ENCODE measurements around the gene HRH1. TPM values are rescaled to one million over a fixed set of nuclear protein-coding genes. Genes with fewer than 3 reads are reported as not detected.

The HRH1 gene
- total and polyA plus RNA-seq, 10 of the 15 experiments (the other 5 are each of a cell fraction or from before 2014, with no cell fraction given) = not detected

DNA sequence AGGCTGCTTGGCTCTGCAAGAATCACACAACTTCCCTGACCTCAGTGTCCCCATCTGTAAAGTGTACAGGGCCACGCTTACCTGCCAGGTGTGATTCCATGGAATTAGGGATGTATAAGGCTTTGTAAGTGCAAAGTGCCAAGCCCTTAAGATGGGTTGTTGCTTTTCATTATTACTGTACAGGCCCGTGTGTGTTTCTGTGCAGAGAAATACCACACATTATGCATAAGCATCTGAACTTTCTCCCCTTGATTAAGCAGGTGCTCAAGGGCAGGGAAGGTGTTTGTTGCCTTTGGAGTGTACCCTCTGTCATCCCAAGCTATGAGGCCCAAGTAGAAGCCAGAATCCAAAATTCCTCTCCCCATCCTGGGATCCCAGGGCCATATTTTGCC, 13.6 kb upstream of the HRH1 start:
- DNase-seq (ENCODE audit: low read depth, low spot score) (no peak), ATAC-seq (peak; percentile 55), FAIRE-seq (no peak)
- no peaks in the 10 kb centered on the region for H3K79me2 ChIP-seq (ENCODE audit: control insufficient read depth, insufficient read depth, low read length)
- H3K9me3 ChIP-seq (replicated peaks; ENCODE audit: control insufficient read depth, insufficient read depth, low read length) = no peaks in the 10 kb centered on the region
- in situ Hi-C loops (cut with MboI) = no loop called here
- no peak overlapping the region for H3K4me2 ChIP-seq (ENCODE audit: control insufficient read depth, insufficient read depth)
- CTCF ChIA-PET = interaction anchor here (1.0 to 2.0 kb wide), 3 partner anchors 9 to 80 kb away, joined by 3 to 4 read pairs (median 4); no protein-coding TSS in a partner anchor
- no peaks in the 10 kb centered on the region for H3K27me3 ChIP-seq (replicated peaks in 1 of 2; ENCODE audit: control insufficient read depth in 2 of 2, insufficient read depth in 2 of 2, low read length in 1 of 2)
- no peak overlapping the region for H3K4me3 ChIP-seq
- SMC1A ChIA-PET (ENCODE audit: uncharacterized antibody, unreplicated experiment) = no interaction called here
- no peaks in the 10 kb centered on the region for H3K36me3 ChIP-seq (ENCODE audit: control insufficient read depth in 2 of 2, insufficient read depth in 2 of 2, low read length in 1 of 2)
- no peaks in the 10 kb centered on the region for H3K4me1 ChIP-seq (ENCODE audit: control insufficient read depth, insufficient read depth, low read length)
- WGBS (ENCODE audit: insufficient coverage, insufficient replicate concordance, low lambda C conversion rate, missing lambda C conversion rate) = 0% methylated on average over 2 of the region's 2 CpGs
- no peak overlapping the region for H3K27ac ChIP-seq (ENCODE audit: control insufficient read depth, insufficient read depth)
- intact Hi-C loops (cut with micrococcal nuclease; ENCODE audit: unreplicated experiment) = no loop called here
- no TSS peak for BruUV-seq (replicated peaks)
- RAD21 ChIA-PET (ENCODE audit: unreplicated experiment) = no interaction called here
- TF ChIP-seq IKZF2 (IDR thresholded peaks at IDR 0.05) (0 out of 4 replicates have a peak, but pooled peaks of 1 of the 2 experiments have one; percentile 4), CHD1 (IDR thresholded peaks at IDR 0.05; ENCODE audit: low read depth, low read length) (no peak), NFYB (IDR thresholded peaks at IDR 0.05; ENCODE audit: insufficient read depth, low read depth, low read length) (no peak), SMC3 (IDR thresholded peaks at IDR 0.05; ENCODE audit: borderline replicate concordance, low read length) (no peak)
- POLR2A ChIA-PET = interaction anchor here (0.6 kb wide), 1 partner anchor 483 kb away, joined by 3 read pairs; no protein-coding TSS in a partner anchor
- no peak overlapping the region for H2AFZ ChIP-seq (ENCODE audit: control insufficient read depth, low read depth, low read length)
- no peak overlapping the region for H3K9ac ChIP-seq (ENCODE audit: control insufficient read depth, insufficient read depth, low read length)
- no peaks in the 10 kb centered on the region for H4K20me1 ChIP-seq (ENCODE audit: control insufficient read depth, insufficient read depth)

DNA sequence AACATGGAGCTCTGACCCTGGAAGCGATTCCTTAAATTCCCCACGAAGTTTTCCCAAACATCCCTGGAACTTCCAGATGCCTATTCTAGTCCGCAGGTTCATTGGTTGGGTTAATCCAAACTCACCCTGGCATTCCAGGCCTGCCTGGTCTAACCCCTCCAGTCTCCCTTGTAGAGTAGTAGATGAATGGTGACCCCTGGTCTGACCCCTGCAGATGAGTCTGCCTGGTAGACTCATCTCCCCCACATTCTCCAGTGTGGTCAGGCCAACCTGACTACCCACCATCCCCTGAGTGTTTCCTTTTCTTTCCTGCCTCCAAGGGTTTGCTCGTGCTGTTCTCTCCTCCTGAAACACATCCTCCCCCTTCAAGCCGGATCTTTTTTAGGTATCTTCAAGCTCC, 10.8 kb upstream of the HRH1 start:
- BruUV-seq (replicated peaks) = no TSS peak
- Histone ChIP-seq H3K36me3 (ENCODE audit: control insufficient read depth in 2 of 2, insufficient read depth in 2 of 2, low read length in 1 of 2) (no peaks in the 10 kb centered on the region), H3K4me3 (no peak overlapping the region), H3K4me1 (ENCODE audit: control insufficient read depth, insufficient read depth, low read length) (no peaks in the 10 kb centered on the region), H2AFZ (ENCODE audit: control insufficient read depth, low read depth, low read length) (no peak overlapping the region), H3K27me3 (replicated peaks in 1 of 2; ENCODE audit: control insufficient read depth in 2 of 2, insufficient read depth in 2 of 2, low read length in 1 of 2) (0 out of 4 replicates have a peak, but pooled peaks cover 0 to 1% of the 10 kb centered on the region in 2 experiments), H3K4me2 (ENCODE audit: control insufficient read depth, insufficient read depth) (no peak overlapping the region), H3K27ac (ENCODE audit: control insufficient read depth, insufficient read depth) (no peak overlapping the region), H4K20me1 (ENCODE audit: control insufficient read depth, insufficient read depth) (no peaks in the 10 kb centered on the region), H3K79me2 (ENCODE audit: control insufficient read depth, insufficient read depth, low read length) (no peaks in the 10 kb centered on the region), H3K9me3 (replicated peaks; ENCODE audit: control insufficient read depth, insufficient read depth, low read length) (no peaks in the 10 kb centered on the region), H3K9ac (ENCODE audit: control insufficient read depth, insufficient read depth, low read length) (no peak overlapping the region)
- intact Hi-C loops (cut with micrococcal nuclease; ENCODE audit: unreplicated experiment) (no loop called here), in situ Hi-C loops (cut with MboI) (no loop called here)
- DNase-seq (ENCODE audit: low read depth, low spot score) (no peak), FAIRE-seq (no peak), ATAC-seq (no peak)
- SMC1A ChIA-PET (ENCODE audit: uncharacterized antibody, unreplicated experiment) = no interaction called here
- 20% methylated on average over 5 of the region's 5 CpGs for WGBS (ENCODE audit: insufficient coverage, insufficient replicate concordance, low lambda C conversion rate, missing lambda C conversion rate)
- CTCF ChIA-PET = interaction anchor here (0.5 to 1.1 kb wide), 2 partner anchors 11 to 23 kb away, joined by 3 to 6 read pairs; no protein-coding TSS in a partner anchor
- RAD21 ChIA-PET (ENCODE audit: unreplicated experiment) = no interaction called here
- POLR2A ChIA-PET = no interaction called here
- TF ChIP-seq BCL11A (IDR thresholded peaks at IDR 0.05; ENCODE audit: low read depth, low read length) (no peak), SIX5 (IDR thresholded peaks at IDR 0.05; ENCODE audit: low read depth, low read length, severe bottlenecking) (no peak), NBN (IDR thresholded peaks at IDR 0.05) (no peak), WRNIP1 (IDR thresholded peaks at IDR 0.05; ENCODE audit: borderline replicate concordance, low read depth, low read length) (no peak), LARP7 (IDR thresholded peaks at IDR 0.05) (no peak), NR2C1 (IDR thresholded peaks at IDR 0.05) (no peak), ZNF217 (IDR thresholded peaks at IDR 0.05) (no peak), HDGF (IDR thresholded peaks at IDR 0.05) (no peak)
- TF ChIP-seq, protein P1, sequence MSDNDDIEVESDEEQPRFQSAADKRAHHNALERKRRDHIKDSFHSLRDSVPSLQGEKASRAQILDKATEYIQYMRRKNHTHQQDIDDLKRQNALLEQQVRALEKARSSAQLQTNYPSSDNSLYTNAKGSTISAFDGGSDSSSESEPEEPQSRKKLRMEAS (IDR thresholded peaks at IDR 0.05; ENCODE audit: low read depth, low read length) = no peak
- TF ChIP-seq, protein P2, sequence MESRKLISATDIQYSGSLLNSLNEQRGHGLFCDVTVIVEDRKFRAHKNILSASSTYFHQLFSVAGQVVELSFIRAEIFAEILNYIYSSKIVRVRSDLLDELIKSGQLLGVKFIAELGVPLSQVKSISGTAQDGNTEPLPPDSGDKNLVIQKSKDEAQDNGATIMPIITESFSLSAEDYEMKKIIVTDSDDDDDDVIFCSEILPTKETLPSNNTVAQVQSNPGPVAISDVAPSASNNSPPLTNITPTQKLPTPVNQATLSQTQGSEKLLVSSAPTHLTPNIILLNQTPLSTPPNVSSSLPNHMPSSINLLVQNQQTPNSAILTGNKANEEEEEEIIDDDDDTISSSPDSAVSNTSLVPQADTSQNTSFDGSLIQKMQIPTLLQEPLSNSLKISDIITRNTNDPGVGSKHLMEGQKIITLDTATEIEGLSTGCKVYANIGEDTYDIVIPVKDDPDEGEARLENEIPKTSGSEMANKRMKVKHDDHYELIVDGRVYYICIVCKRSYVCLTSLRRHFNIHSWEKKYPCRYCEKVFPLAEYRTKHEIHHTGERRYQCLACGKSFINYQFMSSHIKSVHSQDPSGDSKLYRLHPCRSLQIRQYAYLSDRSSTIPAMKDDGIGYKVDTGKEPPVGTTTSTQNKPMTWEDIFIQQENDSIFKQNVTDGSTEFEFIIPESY (IDR thresholded peaks at IDR 0.05) = no peak
- TF ChIP-seq, protein P3, sequence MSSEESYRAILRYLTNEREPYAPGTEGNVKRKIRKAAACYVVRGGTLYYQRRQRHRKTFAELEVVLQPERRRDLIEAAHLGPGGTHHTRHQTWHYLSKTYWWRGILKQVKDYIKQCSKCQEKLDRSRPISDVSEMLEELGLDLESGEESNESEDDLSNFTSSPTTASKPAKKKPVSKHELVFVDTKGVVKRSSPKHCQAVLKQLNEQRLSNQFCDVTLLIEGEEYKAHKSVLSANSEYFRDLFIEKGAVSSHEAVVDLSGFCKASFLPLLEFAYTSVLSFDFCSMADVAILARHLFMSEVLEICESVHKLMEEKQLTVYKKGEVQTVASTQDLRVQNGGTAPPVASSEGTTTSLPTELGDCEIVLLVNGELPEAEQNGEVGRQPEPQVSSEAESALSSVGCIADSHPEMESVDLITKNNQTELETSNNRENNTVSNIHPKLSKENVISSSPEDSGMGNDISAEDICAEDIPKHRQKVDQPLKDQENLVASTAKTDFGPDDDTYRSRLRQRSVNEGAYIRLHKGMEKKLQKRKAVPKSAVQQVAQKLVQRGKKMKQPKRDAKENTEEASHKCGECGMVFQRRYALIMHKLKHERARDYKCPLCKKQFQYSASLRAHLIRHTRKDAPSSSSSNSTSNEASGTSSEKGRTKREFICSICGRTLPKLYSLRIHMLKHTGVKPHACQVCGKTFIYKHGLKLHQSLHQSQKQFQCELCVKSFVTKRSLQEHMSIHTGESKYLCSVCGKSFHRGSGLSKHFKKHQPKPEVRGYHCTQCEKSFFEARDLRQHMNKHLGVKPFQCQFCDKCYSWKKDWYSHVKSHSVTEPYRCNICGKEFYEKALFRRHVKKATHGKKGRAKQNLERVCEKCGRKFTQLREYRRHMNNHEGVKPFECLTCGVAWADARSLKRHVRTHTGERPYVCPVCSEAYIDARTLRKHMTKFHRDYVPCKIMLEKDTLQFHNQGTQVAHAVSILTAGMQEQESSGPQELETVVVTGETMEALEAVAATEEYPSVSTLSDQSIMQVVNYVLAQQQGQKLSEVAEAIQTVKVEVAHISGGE (CRISPR knock-in tag; IDR thresholded peaks at IDR 0.05) = no peak
